NB4 (cell line): ENCODE data around the gene PHACTR3.
"Not testable (repeated sequence)": the region's sequence is repeated elsewhere in the genome, so short reads cannot be mapped to it uniquely, and the experiment has no call there.

Experiments used
- DNase-seq: peaks from one replicate; pipeline ENCODE4 v3.0.0; 2010; ENCODE audit warnings: low read depth
- H3K4me3 ChIP-seq: one replicate; pipeline ENCODE4 v1.5.1; 2011; ENCODE audit warnings: mild to moderate bottlenecking, low read depth, low read length, moderate library complexity
- MAX ChIP-seq: IDR thresholded peaks from 2 replicates; pipeline ENCODE4 v1.6.1; 2011; ENCODE audit warnings: low read depth, low read length
- MYC ChIP-seq: IDR thresholded peaks from 2 replicates; pipeline ENCODE4 v1.6.1; 2011; ENCODE audit warnings: low read depth, low read length
- POLR2A ChIP-seq: IDR thresholded peaks from 2 replicates; pipeline ENCODE4 v1.6.1; 2011; ENCODE audit warnings: mild to moderate bottlenecking; ENCODE audit not compliant: insufficient read length; ENCODE audit errors: extremely low read depth
- TF ChIP-seq, protein P1 (sequence below): IDR thresholded peaks from one replicate; pipeline ENCODE4 v1.5.1; 2012; ENCODE audit warnings: low read depth, low read length

PHACTR3 gene

GRCh38 chr20:59880198-59880597 lies 275.9 kb downstream of the PHACTR3 start:
- no peak overlapping the region for H3K4me3 ChIP-seq
- DNase-seq = no peak
- TF ChIP-seq POLR2A = no peak
- TF ChIP-seq MAX = no peak
- TF ChIP-seq, protein P1, sequence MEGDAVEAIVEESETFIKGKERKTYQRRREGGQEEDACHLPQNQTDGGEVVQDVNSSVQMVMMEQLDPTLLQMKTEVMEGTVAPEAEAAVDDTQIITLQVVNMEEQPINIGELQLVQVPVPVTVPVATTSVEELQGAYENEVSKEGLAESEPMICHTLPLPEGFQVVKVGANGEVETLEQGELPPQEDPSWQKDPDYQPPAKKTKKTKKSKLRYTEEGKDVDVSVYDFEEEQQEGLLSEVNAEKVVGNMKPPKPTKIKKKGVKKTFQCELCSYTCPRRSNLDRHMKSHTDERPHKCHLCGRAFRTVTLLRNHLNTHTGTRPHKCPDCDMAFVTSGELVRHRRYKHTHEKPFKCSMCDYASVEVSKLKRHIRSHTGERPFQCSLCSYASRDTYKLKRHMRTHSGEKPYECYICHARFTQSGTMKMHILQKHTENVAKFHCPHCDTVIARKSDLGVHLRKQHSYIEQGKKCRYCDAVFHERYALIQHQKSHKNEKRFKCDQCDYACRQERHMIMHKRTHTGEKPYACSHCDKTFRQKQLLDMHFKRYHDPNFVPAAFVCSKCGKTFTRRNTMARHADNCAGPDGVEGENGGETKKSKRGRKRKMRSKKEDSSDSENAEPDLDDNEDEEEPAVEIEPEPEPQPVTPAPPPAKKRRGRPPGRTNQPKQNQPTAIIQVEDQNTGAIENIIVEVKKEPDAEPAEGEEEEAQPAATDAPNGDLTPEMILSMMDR = no peak
- no peak for TF ChIP-seq MYC

DNA sequence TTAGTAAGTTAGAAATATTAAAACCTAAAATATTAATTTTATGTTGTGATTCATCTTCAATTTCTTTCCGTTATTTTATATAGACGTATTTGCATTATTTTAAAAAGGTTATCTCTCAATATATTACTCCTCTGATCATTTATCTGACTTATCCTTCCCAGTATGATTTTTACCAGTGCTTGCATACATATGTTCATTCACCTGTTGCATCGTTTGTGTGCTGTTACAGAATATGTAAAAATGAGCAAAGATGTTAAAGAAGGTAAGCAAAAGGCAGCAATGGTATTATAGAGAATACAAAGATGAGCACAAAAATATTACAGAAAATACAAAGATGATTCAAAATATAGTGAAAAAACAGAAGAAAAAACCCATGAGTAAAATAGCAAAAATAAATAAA lies 280.2 kb downstream of the PHACTR3 start:
- no peak overlapping the region for H3K4me3 ChIP-seq
- TF ChIP-seq, protein P1 = no peak
- TF ChIP-seq MAX (no peak), POLR2A (no peak), MYC (no peak)
- no peak for DNase-seq

GRCh38 chr20:59888050-59888449 lies 283.7 kb downstream of the PHACTR3 start:
- TF ChIP-seq, protein P1 = no peak
- TF ChIP-seq POLR2A (no peak), MAX (no peak), MYC (no peak)
- no peak overlapping the region for H3K4me3 ChIP-seq
- DNase-seq = no peak

GRCh38 chr20:59890035-59890434 lies 285.7 kb downstream of the PHACTR3 start:
- H3K4me3 ChIP-seq, DNase-seq: not testable (repeated sequence)

DNA sequence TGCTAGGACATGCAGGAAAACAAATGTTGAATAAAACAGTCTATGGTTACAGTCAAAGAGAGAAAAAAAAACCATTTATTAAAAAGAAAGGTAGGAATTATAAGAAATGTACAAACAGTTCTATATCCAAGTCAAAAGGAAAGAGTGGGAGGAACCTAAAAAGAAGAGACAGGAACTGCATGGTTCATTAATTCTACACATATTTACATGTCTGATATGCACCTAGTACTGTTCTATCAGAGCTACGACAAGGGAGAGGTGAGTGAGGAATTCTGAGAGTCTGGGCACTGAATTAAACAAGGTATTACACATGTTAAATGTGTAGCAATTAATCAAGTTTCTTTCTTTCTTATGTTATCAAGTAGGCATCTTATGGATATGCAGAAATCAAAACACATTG lies 287.2 kb downstream of the PHACTR3 start:
- DNase-seq = no peak
- TF ChIP-seq MAX (no peak), MYC (no peak), POLR2A (no peak)
- TF ChIP-seq, protein P1 = no peak
- H3K4me3 ChIP-seq = no peak overlapping the region

DNA sequence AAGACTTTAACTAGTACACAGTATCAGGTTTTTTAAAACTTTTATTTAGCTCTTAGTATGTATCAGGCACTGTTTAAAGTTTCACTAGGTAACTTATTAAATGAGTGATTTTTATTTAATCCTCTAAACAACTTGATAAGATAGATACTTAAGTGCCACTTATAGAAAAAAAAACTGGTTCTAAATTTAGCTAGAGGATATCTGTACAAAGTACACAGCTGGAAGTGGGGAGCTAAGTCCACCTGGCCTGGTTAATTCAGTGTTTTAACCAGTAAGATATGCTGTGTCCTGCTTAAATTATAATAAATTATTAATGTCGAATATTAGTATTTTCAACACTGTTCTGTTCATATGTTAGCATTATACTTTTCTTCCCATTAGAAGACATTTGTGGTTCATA lies 291.6 kb downstream of the PHACTR3 start:
- TF ChIP-seq MYC = no peak
- no peak for TF ChIP-seq POLR2A
- no peak for TF ChIP-seq MAX
- TF ChIP-seq, protein P1 = no peak
- DNase-seq = no peak
- H3K4me3 ChIP-seq = no peak overlapping the region
